ENCODE measurements around the gene RXFP4. TPM values are rescaled to one million over a fixed set of nuclear protein-coding genes. Genes with fewer than 3 reads are reported as not detected.
A peak's percentile ranks its signal among the peaks of the same experiment; 100 is the strongest.

Gene RXFP4
- total RNA-seq, 6 donors from 2014 or later, result not detected

- Histone ChIP-seq H3K27me3 (no peaks in the 10 kb centered on the region), H3K36me3 (peaks cover 56 to 95% (median 92%) of the 10 kb centered on the region in 4 donors), H3K9me3 (no peaks in the 10 kb centered on the region), H3K4me1 (peaks cover 39 to 48% (median 45%) of the 10 kb centered on the region in 4 donors), H3K4me3 (no peak overlapping the region), H3K27ac (peak overlapping the region; percentile 57 to 76 (median 72))
- WGBS, 2 donors, result 65 to 69% methylated on average over 18 of the region's 18 CpGs
- TF ChIP-seq CTCF (IDR thresholded peaks at IDR 0.05) (no peak), POLR2AphosphoS5 (IDR thresholded peaks at IDR 0.05) (no peak), EP300 (IDR thresholded peaks at IDR 0.05) (no peak), POLR2A (IDR thresholded peaks at IDR 0.05) (no peak)
- ATAC-seq (ENCODE audit: low FRiP score in 2 of 2), result peak; percentile 19 to 25
- DNase-seq, result peak in 1 of 2 donors; percentile 66
Measured at GRCh38 chr1:155962599-155963211, 21.3 kb downstream of the RXFP4 start.

GRCh38 chr1:155964193-155964592 is 22.8 kb downstream of the RXFP4 start:
- Histone ChIP-seq H3K36me3 (peaks cover 43 to 94% (median 84%) of the 10 kb centered on the region in 4 donors), H3K27ac (peak overlapping the region in 2 of 4 donors; percentile 97 to 99), H3K4me3 (no peak overlapping the region), H3K9me3 (no peaks in the 10 kb centered on the region), H3K4me1 (peaks cover 54 to 63% (median 60%) of the 10 kb centered on the region in 4 donors), H3K27me3 (no peaks in the 10 kb centered on the region)
- TF ChIP-seq EP300 (IDR thresholded peaks at IDR 0.05), result no peak
- no peak for TF ChIP-seq POLR2AphosphoS5 (IDR thresholded peaks at IDR 0.05)
- TF ChIP-seq CTCF (IDR thresholded peaks at IDR 0.05), result no peak
- TF ChIP-seq POLR2A (IDR thresholded peaks at IDR 0.05), result no peak
- 81 to 82% methylated on average over 7 of the region's 7 CpGs for WGBS, 2 donors
- no peak for ATAC-seq (ENCODE audit: low FRiP score in 2 of 2)
- DNase-seq, result no peak

GRCh38 chr1:155966135-155966534 is 24.7 kb downstream of the RXFP4 start:
- DNase-seq (no peak), ATAC-seq (ENCODE audit: low FRiP score in 2 of 2) (no peak)
- Histone ChIP-seq H3K4me1 (peaks cover 73 to 80% (median 79%) of the 10 kb centered on the region in 4 donors), H3K4me3 (no peak overlapping the region), H3K9me3 (no peaks in the 10 kb centered on the region), H3K36me3 (peaks cover 30 to 79% (median 66%) of the 10 kb centered on the region in 4 donors), H3K27me3 (no peaks in the 10 kb centered on the region), H3K27ac (peak overlapping the region; percentile 71 to 99 (median 91))
- 66 to 67% methylated on average over 9 of the region's 9 CpGs for WGBS, 2 donors
- TF ChIP-seq POLR2AphosphoS5 (IDR thresholded peaks at IDR 0.05) (no peak), EP300 (IDR thresholded peaks at IDR 0.05) (no peak), POLR2A (IDR thresholded peaks at IDR 0.05) (no peak), CTCF (IDR thresholded peaks at IDR 0.05) (peak in 2 of 6 experiments; percentile 11 to 20)

GRCh38 chr1:155966750-155967149 is 25.3 kb downstream of the RXFP4 start:
- peaks cover 79 to 83% (median 81%) of the 10 kb centered on the region in 4 donors for H3K4me1 ChIP-seq
- TF ChIP-seq POLR2AphosphoS5 (IDR thresholded peaks at IDR 0.05) (no peak), EP300 (IDR thresholded peaks at IDR 0.05) (no peak), CTCF (IDR thresholded peaks at IDR 0.05) (no peak)
- ATAC-seq (ENCODE audit: low FRiP score in 2 of 2), result no peak
- H3K27ac ChIP-seq, result peak overlapping the region; percentile 71 to 99 (median 91)
- no peak for DNase-seq
- peaks cover 30 to 73% (median 60%) of the 10 kb centered on the region in 4 donors for H3K36me3 ChIP-seq
- H3K9me3 ChIP-seq, result no peaks in the 10 kb centered on the region
- H3K27me3 ChIP-seq, result no peaks in the 10 kb centered on the region
- H3K4me3 ChIP-seq, result peak overlapping the region in 1 of 4 donors; percentile 13
- 37 to 48% methylated on average over 7 of the region's 7 CpGs for WGBS, 2 donors

Measured in upper lobe of left lung (tissue), 6 donors.